Measurements from ENCODE around the gene TJP2.
"Not testable (repeated sequence)": the region's sequence is repeated elsewhere in the genome, so short reads cannot be mapped to it uniquely, and the experiment has no call there.

Gene TJP2

GRCh38 chr9:69292078-69292477 is 118.0 kb downstream of the TJP2 start:
- DNase-seq (ENCODE audit: low read depth) = no peak

DNA sequence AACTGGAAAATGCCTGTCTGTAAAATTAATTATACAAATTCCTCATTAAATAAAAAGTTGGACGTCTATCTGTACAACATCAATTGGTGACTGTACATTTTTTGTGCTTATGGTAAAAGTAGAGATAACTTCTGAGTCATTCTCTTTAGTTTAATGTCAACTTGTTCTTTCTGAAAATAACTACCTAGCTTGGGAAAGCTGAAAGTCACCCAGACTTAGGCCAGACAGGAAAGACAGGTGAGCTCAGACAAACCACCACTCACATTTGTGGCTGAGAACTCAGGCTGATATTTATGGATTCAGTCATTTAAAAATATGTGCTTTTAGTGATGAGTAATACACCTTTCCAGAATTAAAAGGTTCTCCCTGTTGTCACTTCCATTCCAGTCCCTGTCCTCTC is 119.1 kb downstream of the TJP2 start:
- DNase-seq (ENCODE audit: low read depth) = no peak

GRCh38 chr9:69295872-69296552 is 121.9 kb downstream of the TJP2 start:
- DNase-seq (ENCODE audit: low read depth) = no peak

DNA sequence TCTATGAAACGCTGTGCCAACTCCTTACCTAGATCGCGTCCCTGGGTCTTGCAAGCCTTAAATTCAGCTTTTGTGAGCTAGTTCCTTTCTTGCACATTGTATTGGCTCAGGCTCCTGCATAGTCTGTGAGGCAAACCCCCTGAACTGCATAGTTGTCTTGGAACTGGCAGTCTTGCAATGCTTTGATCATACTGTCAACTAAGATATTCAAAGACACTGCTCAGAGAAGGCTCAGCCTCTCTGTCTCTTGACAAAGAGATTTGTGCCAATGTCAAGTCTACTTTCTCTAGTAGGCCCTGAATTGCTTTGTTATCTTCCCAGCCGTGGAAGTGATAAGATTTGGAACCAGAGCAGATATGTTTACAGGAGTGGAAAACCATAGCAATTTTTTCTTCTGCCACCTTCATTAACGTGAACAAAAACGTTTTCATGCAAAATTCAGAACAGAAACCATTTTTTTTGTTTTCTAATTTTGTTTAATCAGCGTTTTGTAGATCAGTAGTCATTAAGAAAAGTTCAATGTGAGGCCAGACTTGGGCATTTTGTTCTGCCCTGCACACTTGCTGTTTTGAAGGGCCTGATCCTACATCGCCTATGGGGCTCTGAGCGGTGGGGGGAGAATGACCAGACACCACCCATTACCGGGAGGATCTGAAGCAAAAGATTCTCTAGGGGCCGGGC is 123.4 kb downstream of the TJP2 start:
- no peak for DNase-seq (ENCODE audit: low read depth)

DNA sequence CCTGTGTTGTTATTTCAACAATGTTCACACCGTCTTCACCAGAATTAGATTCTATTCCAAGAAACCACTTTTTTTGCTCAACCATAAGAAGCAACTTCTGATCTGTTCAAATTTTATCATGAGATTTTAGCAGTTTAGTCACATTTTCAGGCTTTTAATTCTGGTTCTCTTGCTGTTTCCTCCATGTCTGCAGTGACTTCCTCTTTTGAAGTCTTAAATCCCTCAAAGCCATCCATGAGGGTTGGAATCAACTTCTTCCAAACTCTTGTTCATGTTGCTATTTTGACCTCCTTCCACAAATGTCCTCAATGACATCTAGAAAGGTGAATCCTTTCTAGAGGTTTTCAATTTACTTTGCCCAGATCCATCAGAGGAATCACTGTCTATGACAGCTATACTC is 125.2 kb downstream of the TJP2 start:
- no peak for DNase-seq (ENCODE audit: low read depth)

DNA sequence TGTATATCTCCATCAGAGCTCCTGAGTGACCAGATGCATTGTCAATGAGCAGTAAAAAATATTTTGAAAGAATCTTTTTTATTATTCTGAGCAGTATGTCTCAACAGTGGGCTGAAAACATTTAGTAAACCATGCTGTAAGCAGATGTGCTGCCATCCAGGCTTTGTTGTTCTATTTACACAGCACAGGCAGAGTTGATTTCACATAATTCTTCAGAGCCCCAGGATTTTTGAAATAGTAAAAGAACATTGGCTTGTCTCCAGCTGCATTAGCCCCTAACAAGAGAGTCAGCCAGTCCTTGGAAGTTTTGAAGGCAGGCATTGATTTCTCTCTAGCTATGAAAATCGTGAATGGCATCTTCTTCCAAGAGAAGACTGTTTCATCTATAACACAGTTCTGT is 125.7 kb downstream of the TJP2 start:
- no peak for DNase-seq (ENCODE audit: low read depth)

DNA sequence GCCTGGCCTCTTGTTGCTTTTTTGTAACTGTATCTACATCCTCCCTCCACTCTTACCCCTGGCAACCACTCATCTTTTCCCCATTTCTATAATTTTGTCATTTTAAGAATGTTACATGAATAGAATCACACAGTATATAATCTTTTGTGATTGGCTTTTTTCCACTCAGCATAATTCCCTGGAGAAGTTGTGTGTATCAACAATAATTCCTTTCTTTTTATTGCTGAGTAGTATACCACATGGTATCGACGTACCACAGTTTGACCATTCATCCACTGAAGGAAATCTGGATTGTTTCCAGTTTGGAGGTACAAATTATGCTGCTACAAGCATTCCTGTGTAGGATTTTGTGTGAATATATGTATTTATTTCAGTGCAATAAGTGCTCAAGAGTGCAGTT is 129.3 kb downstream of the TJP2 start:
- DNase-seq (ENCODE audit: low read depth) = no peak

- not testable (repeated sequence) for DNase-seq (ENCODE audit: low read depth)
Measured at GRCh38 chr9:69306895-69307445, 132.9 kb downstream of the TJP2 start.

DNA sequence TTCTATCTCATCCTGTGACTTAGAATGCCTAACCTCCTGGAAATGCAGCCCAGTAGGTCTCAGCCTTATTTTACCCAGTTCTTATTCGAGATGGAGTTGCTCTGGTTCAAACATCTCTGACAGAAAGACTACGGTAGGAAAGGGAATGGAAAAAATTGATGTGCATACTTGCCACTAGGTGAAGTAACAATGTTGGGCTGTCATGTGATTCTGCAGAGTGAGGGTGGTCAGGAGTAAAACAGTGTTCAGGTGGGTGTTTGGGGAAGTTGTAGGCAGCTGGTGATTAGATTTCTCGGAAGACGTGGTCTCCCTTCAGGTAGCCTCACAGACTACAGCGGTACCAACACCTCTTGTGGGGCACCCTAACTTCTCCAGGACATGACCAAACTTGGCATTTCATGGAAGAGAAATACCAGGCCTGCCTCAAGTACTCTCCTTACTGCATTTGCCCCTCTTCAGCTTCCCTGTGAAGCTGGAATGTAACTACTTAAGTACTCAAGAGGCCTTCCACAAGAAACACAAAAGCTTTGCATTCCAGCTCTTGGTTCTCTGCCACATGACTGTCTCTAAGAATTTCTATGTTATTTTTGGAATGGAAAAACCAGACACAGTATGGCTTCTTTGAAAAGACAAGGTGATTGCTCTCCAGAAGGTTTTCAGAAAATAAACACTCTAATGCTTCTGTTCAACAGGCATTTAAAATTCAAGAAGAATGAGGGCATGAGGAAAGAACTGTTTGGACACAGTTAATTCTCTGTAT is 133.5 kb downstream of the TJP2 start:
- no peak for DNase-seq (ENCODE audit: low read depth)

DNA sequence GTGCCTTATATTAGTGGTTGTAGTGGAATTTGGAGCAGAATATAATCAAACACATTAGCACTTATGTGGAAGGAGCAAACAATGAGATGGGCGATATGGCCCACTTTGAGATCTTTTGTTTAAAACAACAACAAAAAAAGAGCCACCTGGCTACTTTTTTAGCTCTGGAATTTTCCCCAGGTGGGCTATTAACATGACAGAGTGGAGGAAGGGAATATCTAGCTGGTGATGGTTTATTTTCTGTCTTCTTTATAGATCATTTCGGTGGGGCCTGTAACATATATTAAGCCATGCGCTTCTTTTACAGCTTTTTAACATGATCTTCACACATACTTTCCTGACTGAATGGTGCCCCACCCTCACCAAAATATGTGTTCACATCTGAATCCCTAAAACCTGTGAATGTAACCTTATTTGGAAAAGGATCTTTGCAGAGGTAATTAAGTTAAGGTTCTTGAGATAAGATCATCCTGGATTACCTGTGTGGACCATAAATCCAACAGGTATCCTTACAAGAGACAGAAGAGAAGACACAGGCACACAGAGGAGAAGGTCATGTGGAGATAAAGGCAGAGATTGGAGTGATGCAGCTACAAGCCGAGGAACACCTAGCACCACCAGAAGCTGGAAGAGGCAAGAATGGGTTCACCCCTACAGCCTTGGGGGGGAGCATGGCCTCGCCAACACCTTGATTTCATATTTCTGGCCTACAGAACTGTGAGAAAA is 134.3 kb downstream of the TJP2 start:
- DNase-seq (ENCODE audit: low read depth) = no peak

DNA sequence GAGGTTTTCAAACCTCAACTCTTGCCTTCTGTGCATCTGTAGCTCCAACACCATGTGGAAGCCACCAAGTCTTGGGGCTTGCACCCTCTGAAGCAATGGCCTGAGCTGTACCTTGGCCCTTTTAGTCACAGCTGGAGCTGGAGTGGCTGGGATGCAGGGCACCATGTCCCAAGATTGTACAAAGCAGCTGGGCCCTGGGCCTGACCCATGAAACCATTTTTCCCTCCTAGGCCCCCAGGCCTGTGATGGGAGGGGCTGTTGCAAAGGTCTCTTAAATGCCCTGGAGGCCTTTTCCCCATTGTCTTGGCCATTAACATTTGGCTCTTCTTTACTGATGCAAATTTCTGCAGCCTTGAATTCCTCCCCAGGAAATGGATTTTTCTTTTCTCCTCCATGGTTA is 139.1 kb downstream of the TJP2 start:
- DNase-seq (ENCODE audit: low read depth) = no peak

- no peak for DNase-seq (ENCODE audit: low read depth)
Measured at GRCh38 chr9:69314547-69314946, 140.5 kb downstream of the TJP2 start.

DNA sequence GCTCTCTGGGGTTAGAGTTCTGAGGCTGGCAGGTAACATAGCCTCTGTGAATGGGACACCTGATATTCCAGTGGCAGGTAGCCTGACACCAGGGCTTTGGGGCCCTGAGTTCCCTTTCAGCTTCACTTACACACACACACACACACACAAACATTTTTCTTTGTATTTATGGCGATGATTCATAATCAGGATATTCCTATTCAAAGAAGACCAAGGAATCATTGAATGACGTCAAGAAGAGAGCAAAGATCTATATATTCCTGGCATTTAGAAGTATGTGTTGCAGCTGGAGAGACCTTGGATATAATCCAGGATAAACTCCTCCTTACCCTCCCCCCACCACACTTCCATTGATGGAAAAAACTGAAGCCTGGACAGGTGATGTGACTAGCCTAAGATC is 143.0 kb downstream of the TJP2 start:
- DNase-seq (ENCODE audit: low read depth) = no peak

DNA sequence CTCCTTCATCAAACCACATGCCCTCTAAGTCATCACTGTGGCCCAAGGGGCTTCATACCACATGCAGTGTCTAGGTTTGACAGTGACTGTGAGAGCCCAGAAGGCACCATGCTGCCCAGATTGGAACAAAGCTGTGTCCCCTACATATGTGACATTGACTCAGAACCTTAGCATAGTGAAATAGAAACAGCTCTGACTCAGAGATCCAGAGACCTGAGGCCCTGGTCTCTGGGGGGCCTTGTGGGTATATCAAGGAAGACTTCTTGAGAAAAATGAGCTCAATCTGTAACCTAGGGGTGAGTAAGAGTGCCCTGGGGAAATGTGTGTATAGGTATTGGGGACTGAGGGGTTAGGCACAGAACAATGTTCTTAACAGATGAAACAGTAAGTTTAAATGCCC is 143.8 kb downstream of the TJP2 start:
- DNase-seq (ENCODE audit: low read depth) = no peak

DNA sequence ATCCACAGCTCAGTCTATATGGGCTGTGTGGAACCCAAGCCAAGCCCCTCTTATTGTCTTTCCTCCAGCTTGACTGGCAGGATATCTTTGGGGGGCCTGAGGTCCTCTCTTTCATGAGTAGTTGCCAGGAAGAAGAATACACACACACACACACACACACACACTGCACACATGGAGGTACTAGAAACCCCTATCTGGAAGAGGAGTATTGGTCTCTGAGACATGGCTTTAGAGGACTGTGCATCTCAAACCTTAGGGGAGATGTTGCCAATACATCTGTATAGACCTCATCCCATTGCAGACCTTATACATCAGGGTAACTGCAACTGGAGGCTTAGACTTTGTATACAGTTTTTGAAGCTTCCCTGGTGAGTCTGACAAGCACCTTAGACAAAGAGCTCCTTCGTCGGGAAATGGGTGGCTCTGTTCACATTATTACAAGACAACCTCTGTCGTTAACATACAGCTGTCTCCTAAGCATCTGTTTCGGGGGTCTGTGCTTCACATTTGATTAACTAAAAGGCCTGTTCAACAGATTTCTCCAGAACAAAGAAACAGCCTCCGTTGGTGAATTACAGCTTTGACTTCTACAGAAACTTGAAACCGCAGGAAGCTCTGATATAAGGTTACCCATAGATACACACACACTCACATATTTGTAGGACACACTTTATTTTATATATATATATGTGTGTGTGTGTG is 145.4 kb downstream of the TJP2 start:
- no peak for DNase-seq (ENCODE audit: low read depth)

GRCh38 chr9:69322256-69322655 is 148.2 kb downstream of the TJP2 start:
- DNase-seq (ENCODE audit: low read depth) = no peak

DNA sequence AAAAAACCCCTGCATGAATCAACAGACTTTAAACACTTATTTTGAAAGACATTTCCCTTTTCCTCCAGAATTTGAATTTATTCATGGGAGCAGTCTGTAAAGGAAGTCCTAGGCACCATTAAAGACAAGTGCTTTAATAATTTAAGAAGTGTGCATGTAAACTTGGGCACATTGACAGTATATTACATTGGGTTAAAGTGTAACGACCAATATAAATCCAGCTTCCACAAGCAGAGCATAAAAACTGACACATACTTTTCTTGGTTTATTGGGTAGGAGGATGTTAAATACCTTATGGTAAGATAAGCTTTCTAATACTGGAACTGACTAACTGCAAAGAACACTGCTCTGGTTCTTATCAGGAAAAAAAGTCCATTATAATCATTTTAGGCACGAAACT is 149.8 kb downstream of the TJP2 start:
- DNase-seq (ENCODE audit: low read depth) = no peak
